GM18951 (cell line): ENCODE results near the gene ZNF618.

ENCODE experiments used
- POLR2A ChIP-seq: IDR thresholded peaks from 4 replicates; pipeline ENCODE4 v1.6.1; 2011; ENCODE audit warnings: mild to moderate bottlenecking; ENCODE audit not compliant: insufficient read length, insufficient read depth; ENCODE audit errors: extremely low read depth
- in situ Hi-C: fragments of 300-500 bp; cut with MboI; formaldehyde crosslinking; loops from one replicate; pipeline ENCODE4 v1.12.0; 2022; ENCODE audit warnings: low sequenced_read_pairs, mixed read lengths, inconsistent platforms; ENCODE audit not compliant: unreplicated experiment

Gene ZNF618

DNA sequence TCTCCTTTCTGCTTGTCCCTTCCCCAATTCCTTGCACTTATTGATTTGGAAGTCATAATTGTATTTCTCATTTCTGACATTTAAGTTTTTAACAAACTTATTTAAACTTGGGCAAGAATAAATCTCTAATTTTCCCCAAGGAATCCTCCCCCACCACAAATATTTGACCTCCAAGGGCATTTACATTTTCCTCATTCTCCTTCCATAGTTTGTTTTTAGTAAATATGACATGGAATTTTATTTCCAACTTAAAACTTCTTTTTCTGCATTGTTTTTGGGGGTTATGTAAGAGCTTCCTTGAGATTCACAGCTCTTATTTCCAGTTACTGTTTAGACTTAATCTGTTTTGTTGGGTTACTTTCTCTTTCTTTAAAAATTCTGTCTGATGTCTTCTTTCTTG, 64.9 kb downstream of the ZNF618 start:
- no peak for TF ChIP-seq POLR2A
- in situ Hi-C loops, result no loop called here

DNA sequence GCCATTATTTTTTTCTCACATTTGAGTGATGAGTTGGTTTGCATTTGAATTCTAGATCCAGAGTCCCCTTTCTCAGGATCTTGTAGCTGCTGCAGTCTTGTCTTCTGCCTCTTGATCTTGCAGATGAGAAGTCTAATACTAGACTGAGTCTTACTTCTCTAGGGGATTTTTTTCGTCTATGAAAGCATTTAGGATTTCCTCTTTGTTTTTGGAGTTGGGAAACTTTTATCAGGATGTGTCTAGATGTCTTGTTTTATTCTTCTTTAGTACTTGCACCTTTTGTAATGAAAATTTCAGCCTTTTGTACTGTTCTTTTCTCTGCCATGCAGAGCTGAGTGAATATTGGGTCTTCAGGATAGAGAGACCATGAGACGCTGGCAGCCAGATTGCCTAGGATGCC, 65.4 kb downstream of the ZNF618 start:
- in situ Hi-C loops, result no loop called here
- TF ChIP-seq POLR2A, result no peak

DNA sequence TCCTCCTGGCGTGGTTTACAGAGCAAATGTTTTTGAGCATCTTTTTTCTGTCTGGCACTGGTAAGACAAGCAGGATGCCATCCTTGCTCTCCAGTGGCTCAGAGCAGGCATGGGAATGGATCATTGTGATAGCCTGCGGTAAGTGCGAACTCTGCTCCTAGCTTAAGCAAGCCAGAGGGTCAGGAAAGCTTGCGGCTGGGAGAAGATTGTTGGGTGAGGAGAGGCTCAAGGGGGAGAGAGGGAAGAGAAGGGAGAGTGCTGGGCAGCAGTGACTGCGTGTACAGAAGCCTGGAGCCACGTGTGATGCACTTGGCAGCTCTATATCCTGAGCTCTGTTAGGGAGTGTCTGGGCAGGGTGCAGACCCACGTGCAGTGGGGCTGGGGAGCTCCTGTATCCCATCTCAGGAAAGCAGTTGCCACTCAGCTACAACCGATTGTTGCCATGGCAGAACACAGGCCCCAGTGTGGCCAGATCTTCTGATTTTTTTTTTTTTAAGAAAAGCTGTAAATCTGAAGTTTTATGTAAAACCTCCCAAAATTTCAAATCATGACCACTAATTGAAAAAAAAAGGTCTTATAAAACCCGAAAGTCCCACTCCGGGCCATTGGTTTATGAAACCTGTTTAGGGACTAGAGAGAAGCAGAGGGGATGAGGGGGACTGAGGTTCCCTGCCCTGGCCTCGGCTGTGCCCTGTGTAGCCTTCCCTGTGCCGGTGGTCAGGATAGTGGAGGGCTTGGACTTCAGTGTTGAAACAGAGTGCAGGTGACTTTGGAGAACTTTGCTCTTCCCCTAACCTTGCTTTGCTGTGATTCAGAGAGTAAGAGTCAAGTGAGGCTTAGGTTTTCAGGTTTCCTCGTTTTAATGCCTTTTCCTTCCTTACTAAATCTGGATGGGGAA, 67.3 kb downstream of the ZNF618 start:
- in situ Hi-C loops, result no loop called here
- TF ChIP-seq POLR2A, result no peak

DNA sequence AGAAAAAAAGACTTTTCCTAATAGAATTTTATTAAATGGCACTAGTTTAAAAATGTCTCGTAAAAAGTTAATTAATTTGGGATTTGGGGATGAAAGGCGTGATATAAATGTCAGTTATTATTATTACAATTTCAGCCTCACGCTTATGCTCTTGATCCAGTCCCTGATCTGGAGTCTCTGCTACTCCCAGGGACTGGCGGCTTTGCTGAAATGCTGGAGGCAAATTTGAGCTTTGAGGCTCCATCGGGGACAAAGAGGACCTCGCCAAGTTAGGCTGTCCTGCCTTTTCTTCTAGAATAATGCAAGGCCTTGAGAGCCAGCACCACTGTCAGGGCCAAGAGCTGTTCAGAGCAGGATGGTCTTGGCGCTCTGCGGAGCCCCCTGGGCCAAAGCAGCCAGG, 69.7 kb downstream of the ZNF618 start:
- no peak for TF ChIP-seq POLR2A
- in situ Hi-C loops, result no loop called here

DNA sequence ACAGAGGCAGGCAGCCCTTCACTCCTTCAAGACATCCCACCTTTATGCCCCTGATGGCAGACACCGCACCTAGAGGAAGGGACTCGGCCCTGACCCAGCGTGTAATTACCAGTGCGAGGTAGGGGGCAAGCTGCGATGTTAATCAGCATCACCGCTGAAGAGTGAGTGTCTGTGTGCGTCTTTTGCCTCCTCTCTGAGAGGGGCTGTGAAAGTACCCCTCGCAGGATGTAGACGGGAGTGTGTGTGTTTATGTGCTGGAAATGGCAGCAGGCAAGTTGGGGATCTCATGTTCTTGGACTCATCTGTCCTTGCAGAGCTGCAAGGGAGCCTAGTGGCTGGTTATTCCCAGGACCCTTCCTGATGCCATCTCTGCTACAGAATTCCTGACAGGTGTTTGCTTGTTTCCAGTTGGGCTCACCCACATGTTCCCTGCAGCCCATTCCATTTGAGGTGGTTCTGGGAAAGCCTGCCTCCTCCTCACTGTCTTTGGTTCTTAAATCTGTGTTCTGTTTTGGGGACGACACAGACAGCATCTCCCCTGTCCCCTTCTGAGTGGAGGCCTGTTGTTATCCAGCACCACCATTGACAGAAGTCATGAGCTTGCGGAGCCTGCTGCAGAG, 70.5 kb downstream of the ZNF618 start:
- TF ChIP-seq POLR2A, result no peak
- in situ Hi-C loops, result no loop called here

DNA sequence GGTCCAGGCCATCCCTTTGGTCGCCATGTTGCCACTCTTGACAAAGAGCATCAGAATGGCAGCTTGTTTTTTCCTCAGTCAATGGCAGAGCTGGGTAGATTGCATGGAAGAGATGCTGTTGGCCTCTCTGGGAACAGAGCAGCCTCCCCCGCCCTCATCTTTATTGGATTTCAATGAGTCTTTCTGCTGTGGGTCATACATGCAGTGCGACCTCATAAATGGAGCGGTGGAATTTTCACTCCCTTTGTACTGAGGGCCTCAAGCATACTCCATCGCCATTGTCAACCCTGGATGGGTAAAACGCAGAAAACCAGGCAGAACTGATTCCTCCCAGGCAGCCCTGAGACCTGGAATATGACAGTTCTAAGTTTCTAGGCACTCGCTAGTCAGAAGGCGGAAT, 71.8 kb downstream of the ZNF618 start:
- in situ Hi-C loops, result no loop called here
- TF ChIP-seq POLR2A, result no peak

DNA sequence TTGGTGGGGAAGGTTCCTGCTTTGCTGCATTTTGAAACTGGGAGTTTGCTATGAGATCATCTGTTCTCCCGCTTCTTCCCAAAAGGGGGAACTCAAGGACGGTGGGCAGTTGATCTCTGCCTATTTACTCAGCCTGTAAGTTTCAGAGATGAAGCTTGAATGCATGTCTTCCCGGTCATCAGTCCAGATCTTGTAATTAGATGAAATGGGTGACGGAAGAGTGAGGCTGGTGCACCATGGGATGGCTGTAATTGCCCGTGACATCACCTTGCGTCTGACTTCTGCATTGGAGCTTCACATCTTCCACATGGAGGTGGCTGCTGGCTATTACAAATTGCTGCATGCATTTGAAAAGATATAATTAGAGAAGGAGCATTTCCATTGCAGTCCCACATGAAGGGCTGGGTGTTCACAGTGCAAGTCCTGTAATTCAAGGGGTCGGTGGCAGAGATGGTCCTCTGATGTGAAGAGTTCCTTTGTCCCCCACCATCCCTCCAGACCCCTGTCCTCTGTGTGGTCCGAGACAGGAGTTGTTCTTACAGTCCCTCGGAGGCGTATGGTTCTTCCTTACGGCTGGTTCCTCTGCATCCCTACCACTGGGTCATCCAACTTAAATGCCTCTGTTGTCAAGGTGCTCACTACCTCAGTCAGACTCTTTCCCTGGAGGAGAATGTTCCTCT, 72.9 kb downstream of the ZNF618 start:
- no peak for TF ChIP-seq POLR2A
- in situ Hi-C loops, result no loop called here

DNA sequence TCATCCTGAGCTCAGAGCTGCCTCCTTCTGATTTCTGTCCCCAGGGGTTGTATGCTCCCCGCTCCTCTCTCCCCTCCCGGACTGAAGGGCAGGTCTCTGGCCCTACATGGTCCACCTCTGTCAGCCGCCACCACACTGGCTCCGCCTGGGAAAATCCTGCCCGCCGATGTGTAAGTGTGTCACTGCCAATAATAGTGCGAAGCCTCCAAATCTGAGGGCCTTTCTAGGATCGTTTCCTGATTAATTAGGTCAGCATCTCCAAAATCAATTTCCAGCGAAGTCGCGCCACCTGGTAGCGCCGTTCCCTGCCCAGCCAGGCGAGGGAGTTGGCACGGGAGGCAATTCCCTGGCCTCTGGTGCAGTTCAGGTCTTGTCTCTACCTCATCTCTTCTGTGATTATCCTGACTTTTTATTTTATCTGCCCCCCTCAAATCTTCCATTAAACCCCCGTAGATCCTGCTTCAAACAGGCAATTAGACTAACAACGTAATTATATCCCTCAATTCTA, 73.5 kb downstream of the ZNF618 start:
- no peak for TF ChIP-seq POLR2A
- in situ Hi-C loops, result no loop called here

DNA sequence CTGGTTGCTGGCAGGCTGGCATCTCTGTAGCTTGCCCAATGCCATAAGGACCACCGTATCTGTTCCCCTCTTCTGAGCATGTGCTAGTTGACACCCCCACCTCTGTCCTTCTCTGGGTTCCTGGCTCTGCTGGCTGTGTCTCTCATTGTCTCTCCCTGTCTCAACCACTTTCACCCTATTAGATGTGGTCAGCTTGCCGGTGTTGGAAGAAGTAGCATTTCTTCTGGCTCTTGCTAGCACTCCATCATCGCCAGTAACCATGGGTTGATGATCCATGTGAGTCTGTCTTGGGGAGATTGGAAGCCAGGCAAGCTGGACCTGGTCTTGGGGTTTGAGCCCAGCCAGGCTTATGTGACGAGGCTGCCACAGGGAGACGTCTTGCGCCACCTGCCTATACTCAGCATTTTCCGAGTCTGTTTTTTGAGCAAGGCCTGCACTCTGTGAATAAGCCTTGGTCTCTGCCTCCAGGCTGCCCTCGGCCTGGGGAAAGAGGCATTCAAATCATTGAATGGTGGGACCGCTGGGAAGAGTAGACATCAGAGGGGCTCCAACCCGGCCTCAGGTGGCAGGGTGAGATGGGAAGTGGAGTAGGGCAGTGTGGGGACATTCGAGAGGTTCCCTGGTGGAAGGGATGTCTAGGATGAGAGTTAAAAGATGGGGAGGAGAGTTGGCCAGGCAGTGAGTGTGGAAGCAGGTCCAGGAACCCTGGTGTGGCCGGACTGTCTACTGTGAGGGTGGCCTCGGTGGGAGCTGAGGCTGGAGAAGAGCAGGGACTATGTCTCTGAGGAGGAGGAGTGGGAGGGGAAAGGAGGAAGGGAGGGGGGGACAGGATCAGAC, 74.3 kb downstream of the ZNF618 start:
- in situ Hi-C loops, result no loop called here
- TF ChIP-seq POLR2A, result no peak

DNA sequence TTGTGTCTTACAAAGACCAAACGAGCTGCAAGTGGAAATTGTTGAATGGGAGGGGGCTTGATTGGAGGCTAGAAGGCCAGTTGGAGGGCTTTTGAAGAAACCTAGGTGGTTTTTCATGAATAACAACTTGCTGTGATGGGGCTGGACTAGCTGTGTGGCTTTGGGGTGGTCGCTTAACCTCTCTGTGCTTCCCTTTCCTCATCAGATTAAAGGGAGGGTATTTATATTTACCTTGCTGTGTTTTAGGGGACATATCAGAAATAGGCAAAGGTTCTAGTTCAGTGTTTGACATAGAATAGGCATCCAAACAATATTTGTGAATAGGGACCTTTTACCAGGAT, 74.9 kb downstream of the ZNF618 start:
- in situ Hi-C loops, result no loop called here

DNA sequence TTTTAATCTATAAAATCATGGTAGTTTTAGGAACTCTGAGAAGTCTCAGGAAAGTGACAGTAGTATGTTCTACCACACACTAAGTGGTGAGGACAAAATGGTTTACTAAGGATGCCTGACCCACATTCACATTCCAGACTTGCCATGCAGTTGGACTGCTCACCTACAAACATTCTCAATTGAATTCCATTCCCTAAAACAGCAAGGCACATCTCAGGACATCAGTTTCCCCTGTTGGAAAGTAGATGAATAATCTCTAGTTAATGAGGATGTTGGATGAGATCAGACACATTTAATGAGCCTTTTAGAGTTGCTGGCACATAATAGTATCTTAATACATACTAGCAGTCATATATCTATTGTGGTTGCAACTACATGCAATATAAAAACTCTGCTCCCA, 76.6 kb downstream of the ZNF618 start:
- in situ Hi-C loops, result no loop called here
- no peak for TF ChIP-seq POLR2A

More for the DNA sequence above, 74.9 kb downstream of the ZNF618 start:
- no peak for TF ChIP-seq POLR2A

DNA sequence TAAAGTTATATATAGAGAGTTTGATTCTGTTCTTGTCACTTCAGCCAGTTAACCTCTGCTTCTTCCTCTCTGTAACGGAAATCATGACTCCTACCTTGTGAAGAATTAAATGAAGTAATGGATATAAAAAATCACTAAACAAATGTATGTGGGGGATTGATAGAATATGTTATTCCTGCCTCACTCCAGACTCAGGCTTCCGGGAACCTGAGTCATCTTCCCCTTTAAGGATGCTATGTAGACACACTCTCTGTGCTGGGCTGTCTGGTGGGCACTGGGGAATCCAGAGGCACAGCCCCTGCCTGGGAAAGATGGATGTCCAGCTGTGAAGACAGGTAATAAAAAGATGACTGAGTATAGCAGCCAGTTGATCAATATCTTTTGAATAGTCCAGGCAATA, 77.4 kb downstream of the ZNF618 start:
- in situ Hi-C loops, result no loop called here

DNA sequence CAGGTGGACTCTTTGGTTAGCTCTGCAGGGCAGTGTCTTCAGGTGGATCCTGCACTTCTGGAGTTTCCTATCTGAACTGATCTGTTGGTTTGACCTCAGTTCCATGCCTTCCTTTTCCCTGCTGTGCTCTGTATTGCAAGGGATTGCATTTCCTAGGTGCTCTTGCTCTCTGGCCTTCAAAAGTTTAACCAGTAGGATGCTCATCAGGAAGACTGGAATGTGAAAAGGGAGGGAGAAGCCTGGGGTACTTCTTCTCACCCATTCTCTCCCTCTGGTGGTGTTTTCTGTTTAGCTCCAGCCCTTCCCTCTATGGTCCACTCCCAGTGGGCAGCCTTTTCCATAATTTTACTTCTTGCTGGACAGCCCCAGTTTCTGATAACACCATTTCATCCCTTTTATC, 78.5 kb downstream of the ZNF618 start:
- TF ChIP-seq POLR2A, result no peak
- in situ Hi-C loops, result no loop called here

More for the DNA sequence above, 77.4 kb downstream of the ZNF618 start:
- no peak for TF ChIP-seq POLR2A
